ENCODE results near the gene TOM1L2. TPM values are rescaled to one million over a fixed set of nuclear protein-coding genes. Genes with fewer than 3 reads are reported as not detected.

The TOM1L2 gene
- total and polyA plus RNA-seq, 2 experiments from 2014 or later = 25.5 to 31.0 TPM

DNA sequence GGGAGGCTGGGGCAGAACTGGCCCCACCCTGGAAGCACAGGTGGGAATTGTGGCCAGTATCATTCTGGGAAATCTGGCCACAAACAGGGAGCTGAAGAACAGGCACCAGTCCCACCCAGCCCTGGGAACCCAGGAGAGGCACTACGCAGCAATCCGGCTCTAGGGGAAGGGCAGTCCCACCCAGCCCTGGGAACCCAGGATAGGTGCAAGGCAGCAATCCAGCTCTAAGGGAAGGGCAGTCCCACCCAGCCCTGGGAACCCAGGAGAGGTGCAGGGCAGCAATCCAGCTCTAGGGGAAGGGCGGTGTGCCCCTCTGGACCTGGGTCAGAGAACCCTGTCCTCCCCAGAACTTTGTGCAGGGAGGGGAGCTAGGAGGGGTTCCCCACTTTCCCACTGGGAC is 7.6 kb upstream of the TOM1L2 start:
- no peak for DNase-seq
- Histone ChIP-seq H3K4me1 (ENCODE audit: insufficient read depth) (no peaks in the 10 kb centered on the region), H3K4me3 (no peak overlapping the region), H3K36me3 (ENCODE audit: low read depth) (no peaks in the 10 kb centered on the region), H3K4me2 (ENCODE audit: unreplicated experiment) (no peak overlapping the region), H3K9me2 (ENCODE audit: insufficient read depth) (no peaks in the 10 kb centered on the region), H3K9ac (no peak overlapping the region), H3K9me3 (ENCODE audit: low read depth) (no peaks in the 10 kb centered on the region), H3F3A (ENCODE audit: insufficient read depth) (no peaks in the 10 kb centered on the region), H3K27ac (no peak overlapping the region), H4K20me1 (ENCODE audit: insufficient read depth) (no peaks in the 10 kb centered on the region), H2AFZ (no peak overlapping the region), H3K79me2 (ENCODE audit: insufficient read depth) (no peaks in the 10 kb centered on the region), H3K27me3 (replicated peaks; ENCODE audit: insufficient read depth) (no peaks in the 10 kb centered on the region)
- in situ Hi-C loops (cut with MboI) = no loop called here
- 94 to 100% methylated on average over 3 of the region's 3 CpGs for WGBS, 2 experiments (ENCODE audit: low coverage in 1 of 2, low lambda C conversion rate in 2 of 2, missing lambda C conversion rate in 2 of 2)
- TF ChIP-seq EZH2phosphoT487 (IDR thresholded peaks at IDR 0.05; ENCODE audit: insufficient read depth, low read depth) (no peak), EZH2 (IDR thresholded peaks at IDR 0.05; ENCODE audit: insufficient read depth, poor library complexity, severe bottlenecking) (no peak)

DNA sequence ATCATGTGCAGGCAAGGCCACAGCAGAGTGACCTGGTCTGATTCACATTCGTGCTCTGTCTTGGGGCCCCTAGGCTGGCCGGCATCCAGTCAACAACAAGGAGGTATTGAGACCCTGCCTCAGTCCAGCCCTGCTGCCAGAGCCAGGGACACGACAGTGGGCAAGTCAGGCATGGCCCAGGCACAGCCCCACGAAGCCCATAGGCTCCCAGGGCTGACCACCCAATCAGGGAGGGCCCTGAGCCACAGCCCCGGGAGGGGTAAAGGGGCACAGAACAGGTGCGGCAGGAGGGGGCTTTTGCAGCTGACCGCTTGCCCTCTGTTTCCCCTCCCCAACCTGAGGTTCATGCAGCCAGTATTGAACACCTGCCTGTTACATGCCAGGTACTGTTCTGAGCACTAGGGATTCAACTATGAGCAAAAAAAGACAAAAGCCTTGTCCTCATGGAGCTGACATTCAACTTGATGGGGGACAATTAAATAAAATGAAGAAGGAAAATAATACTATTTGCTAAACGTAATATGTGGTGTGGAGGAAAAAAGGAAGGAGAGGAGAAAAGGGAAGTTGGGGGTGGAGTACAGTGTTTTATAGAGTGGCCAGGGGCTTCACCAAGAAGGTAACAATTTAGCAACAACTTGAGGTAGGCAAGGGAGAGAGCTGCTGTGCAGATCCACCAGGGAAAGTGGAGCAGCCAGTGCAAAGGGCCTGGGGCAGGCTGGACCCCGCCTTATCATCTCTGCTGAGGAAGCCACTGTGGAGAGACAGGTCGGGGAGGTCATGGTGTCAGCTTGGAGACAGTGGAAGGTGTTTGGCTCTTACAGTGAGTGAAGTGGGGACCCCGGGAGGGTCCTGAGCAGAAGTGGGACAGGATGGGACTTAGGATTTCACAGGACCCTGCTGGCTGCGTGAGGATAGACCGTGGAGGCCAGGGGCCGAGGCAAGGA is 6.6 kb upstream of the TOM1L2 start:
- H3K27me3 ChIP-seq (replicated peaks; ENCODE audit: insufficient read depth) = no peaks in the 10 kb centered on the region
- H3K79me2 ChIP-seq (ENCODE audit: insufficient read depth) = no peaks in the 10 kb centered on the region
- H3K9ac ChIP-seq = no peak overlapping the region
- H3K36me3 ChIP-seq (ENCODE audit: low read depth) = no peaks in the 10 kb centered on the region
- 66 to 67% methylated on average over 14 of the region's 14 CpGs for WGBS, 2 experiments (ENCODE audit: low coverage in 1 of 2, low lambda C conversion rate in 2 of 2, missing lambda C conversion rate in 2 of 2)
- no peaks in the 10 kb centered on the region for H3K9me2 ChIP-seq (ENCODE audit: insufficient read depth)
- no peak overlapping the region for H2AFZ ChIP-seq
- in situ Hi-C loops (cut with MboI) = no loop called here
- H3K4me3 ChIP-seq = no peak overlapping the region
- no peaks in the 10 kb centered on the region for H3K9me3 ChIP-seq (ENCODE audit: low read depth)
- no peak overlapping the region for H3K4me2 ChIP-seq (ENCODE audit: unreplicated experiment)
- DNase-seq = no peak
- H3F3A ChIP-seq (ENCODE audit: insufficient read depth) = no peaks in the 10 kb centered on the region
- H3K27ac ChIP-seq = no peak overlapping the region
- H3K4me1 ChIP-seq (ENCODE audit: insufficient read depth) = no peaks in the 10 kb centered on the region
- no peaks in the 10 kb centered on the region for H4K20me1 ChIP-seq (ENCODE audit: insufficient read depth)
- no peak for TF ChIP-seq EZH2 (IDR thresholded peaks at IDR 0.05; ENCODE audit: insufficient read depth, poor library complexity, severe bottlenecking)
- no peak for TF ChIP-seq EZH2phosphoT487 (IDR thresholded peaks at IDR 0.05; ENCODE audit: insufficient read depth, low read depth)

DNA sequence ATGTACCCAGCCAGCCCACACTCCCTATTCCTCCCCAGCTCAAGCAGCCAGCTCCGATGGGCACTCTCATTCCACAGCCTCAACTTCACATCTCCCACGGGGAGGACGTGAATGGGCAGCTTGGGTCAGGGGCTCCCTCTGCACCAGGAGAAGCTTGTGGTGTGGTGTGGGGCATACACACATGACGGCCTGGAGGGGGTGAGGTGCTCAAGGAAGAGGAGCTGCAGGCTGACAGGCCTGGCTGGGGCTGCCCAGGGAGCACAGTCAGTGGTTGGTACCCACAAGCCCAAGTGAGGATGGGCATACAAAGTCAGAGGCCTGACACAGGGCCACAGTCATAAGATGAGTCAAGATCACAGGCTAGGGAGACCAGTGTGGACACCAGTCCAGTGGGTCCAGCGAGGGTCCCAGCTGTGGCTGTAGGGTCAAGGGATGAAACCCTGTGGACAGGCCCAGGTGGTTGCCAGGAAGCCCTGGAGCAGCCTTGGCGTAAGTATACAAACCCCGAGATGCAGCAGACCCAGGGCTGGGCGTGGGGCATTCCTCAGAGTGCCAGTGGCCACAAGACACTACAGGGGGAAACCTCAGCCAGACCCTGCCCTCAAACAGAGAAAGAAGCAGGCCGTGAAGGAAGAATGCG is 4.9 kb upstream of the TOM1L2 start:
- H3K9me3 ChIP-seq (ENCODE audit: low read depth) = no peaks in the 10 kb centered on the region
- H3K27ac ChIP-seq = no peak overlapping the region
- H3K4me1 ChIP-seq (ENCODE audit: insufficient read depth) = no peaks in the 10 kb centered on the region
- H4K20me1 ChIP-seq (ENCODE audit: insufficient read depth) = no peaks in the 10 kb centered on the region
- TF ChIP-seq EZH2phosphoT487 (IDR thresholded peaks at IDR 0.05; ENCODE audit: insufficient read depth, low read depth) (no peak), EZH2 (IDR thresholded peaks at IDR 0.05; ENCODE audit: insufficient read depth, poor library complexity, severe bottlenecking) (no peak)
- peaks cover 2% of the 10 kb centered on the region; the same call in 1 of the 2 replicates for H3K79me2 ChIP-seq (ENCODE audit: insufficient read depth)
- 65 to 72% methylated on average over 8 to 10 of the region's 10 CpGs for WGBS, 2 experiments (ENCODE audit: low coverage in 1 of 2, low lambda C conversion rate in 2 of 2, missing lambda C conversion rate in 2 of 2)
- no peak overlapping the region for H3K4me3 ChIP-seq
- no peaks in the 10 kb centered on the region for H3K36me3 ChIP-seq (ENCODE audit: low read depth)
- no peaks in the 10 kb centered on the region for H3F3A ChIP-seq (ENCODE audit: insufficient read depth)
- no peaks in the 10 kb centered on the region for H3K27me3 ChIP-seq (replicated peaks; ENCODE audit: insufficient read depth)
- no peak for DNase-seq
- no peak overlapping the region for H2AFZ ChIP-seq
- no peak overlapping the region for H3K4me2 ChIP-seq (ENCODE audit: unreplicated experiment)
- no peaks in the 10 kb centered on the region for H3K9me2 ChIP-seq (ENCODE audit: insufficient read depth)
- in situ Hi-C loops (cut with MboI) = no loop called here
- no peak overlapping the region for H3K9ac ChIP-seq

DNA sequence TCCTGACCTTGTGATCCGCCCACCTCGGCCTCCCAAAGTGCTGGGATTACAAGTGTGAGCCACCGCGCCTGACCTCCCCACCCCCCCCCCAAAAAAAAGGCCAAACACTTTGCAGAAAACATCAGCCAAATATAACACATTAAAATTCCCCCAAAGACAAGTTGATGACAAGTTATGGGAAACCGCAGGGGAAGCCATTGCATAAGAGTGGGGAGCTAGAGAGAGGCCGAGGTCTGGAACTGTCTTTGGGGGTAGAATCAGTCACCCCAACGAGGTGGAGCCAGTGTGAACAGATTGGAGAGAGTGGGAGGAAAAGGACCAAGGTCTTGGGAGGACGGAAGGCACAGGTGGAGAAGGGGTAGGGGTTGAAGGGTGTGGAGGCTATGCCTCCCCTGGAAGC is 3.2 kb upstream of the TOM1L2 start:
- TF ChIP-seq EZH2 (IDR thresholded peaks at IDR 0.05; ENCODE audit: insufficient read depth, poor library complexity, severe bottlenecking) (no peak), EZH2phosphoT487 (IDR thresholded peaks at IDR 0.05; ENCODE audit: insufficient read depth, low read depth) (no peak)
- WGBS, 2 experiments (ENCODE audit: low coverage in 1 of 2, low lambda C conversion rate in 2 of 2, missing lambda C conversion rate in 2 of 2) = 71 to 76% methylated on average over 7 to 8 of the region's 8 CpGs
- Histone ChIP-seq H3K27me3 (replicated peaks; ENCODE audit: insufficient read depth) (no peaks in the 10 kb centered on the region), H3K4me2 (ENCODE audit: unreplicated experiment) (no peak overlapping the region), H3K79me2 (ENCODE audit: insufficient read depth) (peaks cover 18% of the 10 kb centered on the region), H3K9ac (no peak overlapping the region), H3K4me1 (ENCODE audit: insufficient read depth) (peaks cover 9% of the 10 kb centered on the region), H3K4me3 (no peak overlapping the region), H3K9me2 (ENCODE audit: insufficient read depth) (no peaks in the 10 kb centered on the region), H3K27ac (no peak overlapping the region), H3K36me3 (ENCODE audit: low read depth) (no peaks in the 10 kb centered on the region), H2AFZ (no peak overlapping the region), H4K20me1 (ENCODE audit: insufficient read depth) (no peaks in the 10 kb centered on the region), H3K9me3 (ENCODE audit: low read depth) (no peaks in the 10 kb centered on the region), H3F3A (ENCODE audit: insufficient read depth) (no peaks in the 10 kb centered on the region)
- DNase-seq = no peak
- in situ Hi-C loops (cut with MboI) = no loop called here
